HepG2 (cell line): ENCODE measurements around the gene SCUBE1. TPM values are rescaled to one million over a fixed set of nuclear protein-coding genes. Genes with fewer than 3 reads are reported as not detected.

ENCODE experiments used
- CSRNP1 ChIP-seq: sonication (generic); formaldehyde crosslinking; IDR thresholded peaks from 2 replicates; pipeline ENCODE4 v1.8.1; 2023; ENCODE audit warnings: mild to moderate bottlenecking, missing genetic modification reagents
- DNMT3B ChIP-seq: conservative IDR thresholded peaks from 2 replicates; pipeline ENCODE4 v1.6.1; 2016; ENCODE audit warnings: missing biosample characterization, control low read depth
- FOXA3 ChIP-seq: IDR thresholded peaks from 2 replicates; pipeline ENCODE4 v1.6.1; 2016; ENCODE audit warnings: missing genetic modification reagents, missing compliant biosample characterization
- KDM6A ChIP-seq: IDR thresholded peaks from 2 replicates; pipeline ENCODE4 v1.6.1; 2016; ENCODE audit warnings: low read depth
- LCORL ChIP-seq, 2 experiments: fragments of 450-650 bp in 1 of 2; sonication (generic) in 1 of 2; formaldehyde crosslinking in 1 of 2; IDR thresholded peaks; 2 replicates each; pipeline versions ENCODE4 v1.5.0 to v1.6.1; 2017 to 2020; ENCODE audit warnings: antibody characterized with exemption in 1 of 2, missing genetic modification reagents in 1 of 2
- NFE2 ChIP-seq: sonication (generic); formaldehyde crosslinking; IDR thresholded peaks from 2 replicates; pipeline ENCODE4 v1.4.0; 2020; ENCODE audit warnings: missing genetic modification reagents
- NR1H2 ChIP-seq: sonication (generic); formaldehyde crosslinking; IDR thresholded peaks from 2 replicates; pipeline ENCODE4 v1.8.1; 2022; ENCODE audit warnings: low read depth, missing genetic modification reagents, borderline replicate concordance
- RBM39 ChIP-seq: fragments of 200-400 bp; formaldehyde crosslinking; IDR thresholded peaks from one replicate; pipeline ENCODE4 v1.6.1; 2018; ENCODE audit warnings: antibody characterized with exemption, mild to moderate bottlenecking, low read depth, low read length; ENCODE audit not compliant: poor library complexity, severe bottlenecking
- SUZ12 ChIP-seq: fragments of 150-350 bp; IDR thresholded peaks from 2 replicates; pipeline ENCODE4 v1.6.1; 2014; ENCODE audit warnings: low read depth, low read length
- TCF7 ChIP-seq: sonication (generic); IDR thresholded peaks from 2 replicates; pipeline ENCODE4 v1.6.1; 2016; ENCODE audit warnings: antibody characterized with exemption, low read depth
- ZBTB34 ChIP-seq: sonication (generic); formaldehyde crosslinking; IDR thresholded peaks from 2 replicates; pipeline ENCODE4 v1.8.0; 2022; ENCODE audit warnings: mild to moderate bottlenecking, missing genetic modification reagents
- ZNF510 ChIP-seq: sonication (generic); formaldehyde crosslinking; IDR thresholded peaks from 2 replicates; pipeline ENCODE4 v1.4.0; 2020; ENCODE audit warnings: low read depth, mild to moderate bottlenecking, missing genetic modification reagents
- ZNF780A ChIP-seq: sonication (generic); formaldehyde crosslinking; IDR thresholded peaks from 2 replicates; pipeline ENCODE4 v1.8.0; 2022; ENCODE audit warnings: mild to moderate bottlenecking, missing genetic modification reagents, moderate library complexity
- polyA plus RNA-seq, 8 experiments: library from polyadenylated mRNA; depleted of rRNA in 3 of 8; stranded (reverse) in 7 of 8; unstranded in 1 of 8; fragments of >200 nt; fragmentation: Illumina TruSeq in 4 of 8; extraction: Trizol in 4 of 8; gene quantifications; 2 replicates each; pipeline versions ENCODE4 v1.2.1 to v1.2.3, GENCODE V29; 2011 to 2016; ENCODE audit warnings: low read depth in 4 of 8, missing spikeins in 1 of 8, mixed read lengths in 1 of 8; ENCODE audit not compliant: insufficient read depth in 1 of 8
- total RNA-seq, 5 experiments: library from RNA; depleted of rRNA; stranded (reverse); fragments of >200 nt; fragmentation: Illumina TruSeq; extraction: Trizol; gene quantifications; 2 replicates each; pipeline ENCODE4 v1.2.3, GENCODE V29; 2016; ENCODE audit warnings: low read depth in 1 of 5
- TF ChIP-seq, protein P1 (sequence below): sonication (generic); formaldehyde crosslinking; IDR thresholded peaks from 2 replicates; pipeline ENCODE4 v1.4.0; 2020; ENCODE audit warnings: mild to moderate bottlenecking, low read depth, missing genetic modification reagents
- TF ChIP-seq, protein P2 (sequence below): sonication (generic); formaldehyde crosslinking; IDR thresholded peaks from 2 replicates; pipeline ENCODE4 v1.4.0; 2020; ENCODE audit warnings: missing genetic modification reagents, mild to moderate bottlenecking, borderline replicate concordance
- TF ChIP-seq, protein P3 (sequence below): sonication (generic); formaldehyde crosslinking; IDR thresholded peaks from 2 replicates; pipeline ENCODE4 v1.5.1; 2020; ENCODE audit warnings: missing genetic modification reagents, mild to moderate bottlenecking, borderline replicate concordance
- TF ChIP-seq, protein P4 (sequence below): sonication (generic); formaldehyde crosslinking; IDR thresholded peaks from 2 replicates; pipeline ENCODE4 v1.5.1; 2020; ENCODE audit warnings: missing genetic modification reagents, mild to moderate bottlenecking, borderline replicate concordance

Gene SCUBE1
- total and polyA plus RNA-seq, 2 of the 13 experiments (the other 11 are each of a cell fraction or from before 2014, with no cell fraction given) = under 0.01 to 0.05 TPM

DNA sequence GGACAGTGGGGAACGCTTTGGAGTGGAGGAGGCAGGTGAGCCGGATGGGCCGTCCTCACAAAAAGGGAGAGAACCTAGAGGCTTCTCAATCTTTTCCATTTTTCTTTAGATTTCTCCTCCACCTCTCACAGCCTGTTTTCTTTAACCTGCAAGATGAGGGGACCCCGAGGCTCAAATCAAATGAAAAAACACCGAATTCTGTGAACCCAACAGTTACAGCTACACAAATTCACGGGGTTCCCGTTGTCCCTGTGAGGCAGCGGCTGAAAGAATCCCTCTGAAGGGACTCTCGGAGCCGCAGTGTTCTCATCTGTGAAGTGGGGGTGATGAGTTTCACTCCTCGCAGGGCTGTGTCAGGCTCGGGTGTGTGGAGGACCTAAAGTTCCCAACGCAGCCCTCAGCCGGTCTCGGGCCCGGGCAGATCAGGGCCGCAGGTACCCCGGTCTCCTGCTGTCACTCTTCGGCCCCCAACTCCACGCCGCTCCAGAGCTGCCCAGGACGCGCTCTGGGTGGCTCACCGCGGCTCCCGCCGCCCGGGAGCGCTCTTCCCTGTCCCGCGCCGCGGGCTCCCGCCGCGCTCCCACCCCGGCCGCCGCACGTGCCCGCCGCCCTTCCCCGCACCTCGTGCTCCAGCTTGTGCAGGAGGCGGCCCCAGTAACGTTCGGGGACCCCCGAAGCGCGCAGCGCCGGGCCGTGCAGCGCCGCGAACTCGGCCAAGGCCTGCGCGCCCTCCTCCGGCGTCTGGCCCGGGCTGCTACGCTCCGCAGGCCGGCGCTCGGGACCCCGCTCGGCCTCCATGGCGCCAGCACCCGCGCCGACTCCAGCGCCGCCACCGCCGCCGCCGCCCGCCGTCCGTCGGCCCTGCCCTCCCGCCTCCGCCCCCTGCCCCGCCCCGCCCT, 156.7 kb downstream of the SCUBE1 start, which contains the start of gene TTLL12 (continued):
- no peak for TF ChIP-seq LCORL (IDR thresholded peaks at IDR 0.05)
- TF ChIP-seq LCORL (CRISPR knock-in tag; IDR thresholded peaks at IDR 0.05) = no peak
- TF ChIP-seq, protein P1, sequence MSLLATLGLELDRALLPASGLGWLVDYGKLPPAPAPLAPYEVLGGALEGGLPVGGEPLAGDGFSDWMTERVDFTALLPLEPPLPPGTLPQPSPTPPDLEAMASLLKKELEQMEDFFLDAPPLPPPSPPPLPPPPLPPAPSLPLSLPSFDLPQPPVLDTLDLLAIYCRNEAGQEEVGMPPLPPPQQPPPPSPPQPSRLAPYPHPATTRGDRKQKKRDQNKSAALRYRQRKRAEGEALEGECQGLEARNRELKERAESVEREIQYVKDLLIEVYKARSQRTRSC = no peak
- no peak for TF ChIP-seq KDM6A
- TF ChIP-seq DNMT3B (CRISPR knock-in tag) = no peak
- TF ChIP-seq, protein P2, sequence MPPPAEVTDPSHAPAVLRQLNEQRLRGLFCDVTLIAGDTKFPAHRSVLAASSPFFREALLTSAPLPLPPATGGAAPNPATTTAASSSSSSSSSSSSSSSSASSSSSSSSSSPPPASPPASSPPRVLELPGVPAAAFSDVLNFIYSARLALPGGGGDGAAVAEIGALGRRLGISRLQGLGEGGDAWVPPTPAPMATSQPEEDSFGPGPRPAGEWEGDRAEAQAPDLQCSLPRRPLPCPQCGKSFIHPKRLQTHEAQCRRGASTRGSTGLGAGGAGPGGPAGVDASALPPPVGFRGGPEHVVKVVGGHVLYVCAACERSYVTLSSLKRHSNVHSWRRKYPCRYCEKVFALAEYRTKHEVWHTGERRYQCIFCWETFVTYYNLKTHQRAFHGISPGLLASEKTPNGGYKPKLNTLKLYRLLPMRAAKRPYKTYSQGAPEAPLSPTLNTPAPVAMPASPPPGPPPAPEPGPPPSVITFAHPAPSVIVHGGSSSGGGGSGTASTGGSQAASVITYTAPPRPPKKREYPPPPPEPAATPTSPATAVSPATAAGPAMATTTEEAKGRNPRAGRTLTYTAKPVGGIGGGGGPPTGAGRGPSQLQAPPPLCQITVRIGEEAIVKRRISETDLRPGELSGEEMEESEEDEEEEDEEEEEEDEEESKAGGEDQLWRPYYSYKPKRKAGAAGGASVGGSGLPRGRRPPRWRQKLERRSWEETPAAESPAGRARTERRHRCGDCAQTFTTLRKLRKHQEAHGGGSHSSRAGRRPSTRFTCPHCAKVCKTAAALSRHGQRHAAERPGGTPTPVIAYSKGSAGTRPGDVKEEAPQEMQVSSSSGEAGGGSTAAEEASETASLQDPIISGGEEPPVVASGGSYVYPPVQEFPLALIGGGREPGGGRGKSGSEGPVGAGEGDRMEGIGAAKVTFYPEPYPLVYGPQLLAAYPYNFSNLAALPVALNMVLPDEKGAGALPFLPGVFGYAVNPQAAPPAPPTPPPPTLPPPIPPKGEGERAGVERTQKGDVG (CRISPR knock-in tag) = no peak
- no peak for TF ChIP-seq NFE2
- no peak for TF ChIP-seq TCF7
- TF ChIP-seq CSRNP1 (CRISPR knock-in tag) = no peak
- TF ChIP-seq ZNF510 (CRISPR knock-in tag) = no peak
- TF ChIP-seq NR1H2 (CRISPR knock-in tag) = no peak
- TF ChIP-seq, protein P3, sequence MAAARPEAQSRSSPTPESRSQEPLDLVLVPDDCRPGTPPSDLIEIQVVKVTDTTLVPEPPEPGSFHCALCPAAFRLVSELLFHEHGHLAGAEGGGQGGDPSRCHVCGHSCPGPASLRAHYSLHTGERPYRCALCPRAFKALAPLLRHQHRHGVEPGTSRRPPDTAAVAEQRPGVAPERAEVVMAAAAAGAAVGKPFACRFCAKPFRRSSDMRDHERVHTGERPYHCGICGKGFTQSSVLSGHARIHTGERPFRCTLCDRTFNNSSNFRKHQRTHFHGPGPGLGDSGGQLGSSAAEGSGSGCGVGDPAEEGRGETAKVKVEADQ (CRISPR knock-in tag) = no peak
- no peak for TF ChIP-seq RBM39
- TF ChIP-seq FOXA3 (CRISPR knock-in tag) = no peak
- TF ChIP-seq, protein P4, sequence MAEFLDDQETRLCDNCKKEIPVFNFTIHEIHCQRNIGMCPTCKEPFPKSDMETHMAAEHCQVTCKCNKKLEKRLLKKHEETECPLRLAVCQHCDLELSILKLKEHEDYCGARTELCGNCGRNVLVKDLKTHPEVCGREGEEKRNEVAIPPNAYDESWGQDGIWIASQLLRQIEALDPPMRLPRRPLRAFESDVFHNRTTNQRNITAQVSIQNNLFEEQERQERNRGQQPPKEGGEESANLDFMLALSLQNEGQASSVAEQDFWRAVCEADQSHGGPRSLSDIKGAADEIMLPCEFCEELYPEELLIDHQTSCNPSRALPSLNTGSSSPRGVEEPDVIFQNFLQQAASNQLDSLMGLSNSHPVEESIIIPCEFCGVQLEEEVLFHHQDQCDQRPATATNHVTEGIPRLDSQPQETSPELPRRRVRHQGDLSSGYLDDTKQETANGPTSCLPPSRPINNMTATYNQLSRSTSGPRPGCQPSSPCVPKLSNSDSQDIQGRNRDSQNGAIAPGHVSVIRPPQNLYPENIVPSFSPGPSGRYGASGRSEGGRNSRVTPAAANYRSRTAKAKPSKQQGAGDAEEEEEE (CRISPR knock-in tag) = no peak
- no peak for TF ChIP-seq ZBTB34 (CRISPR knock-in tag)
- TF ChIP-seq SUZ12 = no peak
- no peak for TF ChIP-seq ZNF780A (CRISPR knock-in tag)
